Right kidney (tissue), 9 donors: ENCODE results near the gene MARVELD2.
"Not testable (repeated sequence)": the region's sequence is repeated elsewhere in the genome, so short reads cannot be mapped to it uniquely, and the experiment has no call there.

Experiments
- DNase-seq: peaks from one replicate; pipeline ENCODE4 v3.0.0-alpha.2; 2016
- long read RNA-seq, 8 donors: transcript quantifications; one replicate each; lab custom pipeline, GENCODE V29; 2026

The MARVELD2 gene, protein sequence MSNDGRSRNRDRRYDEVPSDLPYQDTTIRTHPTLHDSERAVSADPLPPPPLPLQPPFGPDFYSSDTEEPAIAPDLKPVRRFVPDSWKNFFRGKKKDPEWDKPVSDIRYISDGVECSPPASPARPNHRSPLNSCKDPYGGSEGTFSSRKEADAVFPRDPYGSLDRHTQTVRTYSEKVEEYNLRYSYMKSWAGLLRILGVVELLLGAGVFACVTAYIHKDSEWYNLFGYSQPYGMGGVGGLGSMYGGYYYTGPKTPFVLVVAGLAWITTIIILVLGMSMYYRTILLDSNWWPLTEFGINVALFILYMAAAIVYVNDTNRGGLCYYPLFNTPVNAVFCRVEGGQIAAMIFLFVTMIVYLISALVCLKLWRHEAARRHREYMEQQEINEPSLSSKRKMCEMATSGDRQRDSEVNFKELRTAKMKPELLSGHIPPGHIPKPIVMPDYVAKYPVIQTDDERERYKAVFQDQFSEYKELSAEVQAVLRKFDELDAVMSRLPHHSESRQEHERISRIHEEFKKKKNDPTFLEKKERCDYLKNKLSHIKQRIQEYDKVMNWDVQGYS
- long read RNA-seq, donor 1 = 0 reads
- long read RNA-seq, donor 2 = 0 reads
- long read RNA-seq, donor 3, partial matches to known transcripts = 0 of 1 reads
- long read RNA-seq, donor 3, other reads (novel, unspliced or antisense) = 0 of 1 reads
- long read RNA-seq, donor 4, full-length matches to known transcripts = 4 of 4 reads
- long read RNA-seq, donor 4, partial matches to known transcripts = 0 of 4 reads
- long read RNA-seq, donor 4, other reads (novel, unspliced or antisense) = 0 of 4 reads
- long read RNA-seq, donor 5 = 0 reads
- long read RNA-seq, donor 6, partial matches to known transcripts = 0 of 2 reads
- long read RNA-seq, donor 6, other reads (novel, unspliced or antisense) = 0 of 2 reads
- long read RNA-seq, donor 7, full-length matches to known transcripts = 3 of 14 reads
- long read RNA-seq, donor 7, partial matches to known transcripts = 11 of 14 reads
- long read RNA-seq, donor 7, other reads (novel, unspliced or antisense) = 0 of 14 reads
- long read RNA-seq, donor 8, partial matches to known transcripts = 0 of 1 reads
- long read RNA-seq, donor 8, other reads (novel, unspliced or antisense) = 0 of 1 reads

DNA sequence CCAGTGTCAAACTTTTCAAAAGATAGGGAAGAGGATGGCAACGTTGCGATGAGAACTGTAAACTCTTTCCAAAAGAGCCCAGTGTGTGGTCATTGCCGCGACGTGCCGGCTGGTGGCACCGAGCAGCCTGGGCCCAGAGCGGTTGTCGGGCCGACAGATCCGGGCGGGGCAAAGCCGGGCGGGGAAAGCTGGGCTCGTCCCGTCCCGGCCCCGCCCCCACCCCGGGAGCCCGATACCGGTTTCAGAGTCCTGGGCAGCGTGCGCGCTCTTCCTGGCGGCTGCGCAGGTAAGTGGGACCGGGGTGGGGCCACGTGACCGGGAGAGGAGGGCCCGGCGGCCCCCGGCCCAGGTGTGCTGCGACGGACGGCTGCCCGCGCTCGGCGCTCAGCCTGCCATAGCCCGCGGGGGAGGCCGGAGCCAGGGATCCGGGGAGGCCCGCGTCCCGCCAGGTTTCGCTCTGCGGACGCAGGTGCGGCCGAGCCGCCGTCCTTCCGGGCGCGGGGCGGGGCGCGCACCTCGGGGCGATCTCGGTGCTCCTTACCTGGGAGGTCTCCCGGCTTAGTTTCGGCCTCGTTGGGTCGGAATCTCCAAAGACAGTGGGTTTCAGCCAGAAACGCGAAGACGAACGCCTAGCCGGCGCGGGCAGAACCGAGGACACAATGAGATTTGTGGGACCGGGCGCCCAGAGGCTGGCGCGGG, at the start of gene MARVELD2:
TSS of gene MARVELD2 (plus strand) at position 232 of the 699 bp plus-strand sequence. CDS start 4,270 bp downstream, outside the sequence.
- DNase-seq = peak; percentile 85

DNA sequence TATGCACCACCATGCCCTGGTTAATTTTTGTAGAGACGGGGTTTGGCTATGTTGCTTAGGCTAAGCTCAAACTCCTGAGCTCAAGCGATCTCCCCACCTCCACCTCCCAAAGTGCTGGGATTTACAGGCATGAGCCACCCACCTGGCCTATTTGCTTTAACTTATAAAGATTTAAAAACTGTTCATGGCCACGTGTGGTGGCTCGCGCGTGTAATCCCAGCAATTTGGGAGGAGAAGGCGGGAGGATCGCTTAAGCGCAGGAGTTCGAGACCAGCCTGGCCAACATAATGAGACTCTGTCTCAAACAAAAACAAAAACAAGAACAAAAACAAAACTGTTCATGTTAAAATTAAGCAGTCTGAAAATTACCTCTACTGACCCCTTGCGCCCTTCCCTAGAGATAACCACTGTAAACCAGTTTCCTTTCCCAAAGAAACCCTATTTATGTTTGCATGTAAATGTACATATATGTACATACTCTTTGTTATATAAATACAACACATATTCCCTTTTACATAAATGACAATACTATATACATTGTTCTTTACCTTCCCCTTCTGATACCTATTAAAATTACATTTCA, 47.1 kb upstream of the MARVELD2 start:
- DNase-seq = no peak

DNA sequence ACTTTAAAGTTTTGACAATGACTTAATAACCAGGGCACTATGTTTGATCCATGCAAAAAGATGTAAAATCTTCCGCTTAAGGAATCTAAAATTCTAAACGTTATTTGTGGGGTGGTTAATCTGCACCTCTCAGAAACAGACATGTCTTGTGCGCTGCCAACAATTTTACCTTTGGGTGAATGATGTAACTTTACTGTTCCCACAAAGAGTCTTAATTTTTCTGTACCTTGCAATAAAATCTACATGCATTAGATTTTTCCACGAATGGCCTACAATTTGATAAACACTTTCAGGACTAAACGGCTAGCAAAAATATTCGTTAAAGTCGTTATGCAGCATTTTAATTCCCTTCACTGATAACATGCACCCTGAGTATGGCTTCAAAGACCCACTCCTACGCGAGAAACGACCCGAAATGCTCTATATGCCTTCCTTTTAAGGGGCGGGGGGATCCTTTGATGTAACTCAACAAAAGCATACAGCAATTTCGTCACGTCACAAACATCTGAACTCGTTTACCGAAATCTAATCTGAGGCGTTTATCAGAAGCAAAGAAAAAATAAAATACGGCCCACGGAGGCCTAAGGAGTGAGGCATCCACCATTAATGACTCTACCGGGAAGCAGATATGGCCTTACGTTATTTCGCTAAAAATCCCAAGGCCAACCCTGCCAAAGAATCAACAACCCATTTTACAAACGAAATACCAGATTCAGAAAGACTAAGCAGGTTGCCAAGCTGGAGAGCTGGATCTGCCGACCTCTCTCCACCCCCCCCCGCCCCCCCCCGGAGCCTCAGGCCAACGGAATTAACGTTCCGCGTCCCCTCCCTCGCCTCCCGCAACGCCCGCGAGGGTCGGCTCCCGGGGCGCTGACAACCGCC, 46.2 kb upstream of the MARVELD2 start:
- no peak for DNase-seq

DNA sequence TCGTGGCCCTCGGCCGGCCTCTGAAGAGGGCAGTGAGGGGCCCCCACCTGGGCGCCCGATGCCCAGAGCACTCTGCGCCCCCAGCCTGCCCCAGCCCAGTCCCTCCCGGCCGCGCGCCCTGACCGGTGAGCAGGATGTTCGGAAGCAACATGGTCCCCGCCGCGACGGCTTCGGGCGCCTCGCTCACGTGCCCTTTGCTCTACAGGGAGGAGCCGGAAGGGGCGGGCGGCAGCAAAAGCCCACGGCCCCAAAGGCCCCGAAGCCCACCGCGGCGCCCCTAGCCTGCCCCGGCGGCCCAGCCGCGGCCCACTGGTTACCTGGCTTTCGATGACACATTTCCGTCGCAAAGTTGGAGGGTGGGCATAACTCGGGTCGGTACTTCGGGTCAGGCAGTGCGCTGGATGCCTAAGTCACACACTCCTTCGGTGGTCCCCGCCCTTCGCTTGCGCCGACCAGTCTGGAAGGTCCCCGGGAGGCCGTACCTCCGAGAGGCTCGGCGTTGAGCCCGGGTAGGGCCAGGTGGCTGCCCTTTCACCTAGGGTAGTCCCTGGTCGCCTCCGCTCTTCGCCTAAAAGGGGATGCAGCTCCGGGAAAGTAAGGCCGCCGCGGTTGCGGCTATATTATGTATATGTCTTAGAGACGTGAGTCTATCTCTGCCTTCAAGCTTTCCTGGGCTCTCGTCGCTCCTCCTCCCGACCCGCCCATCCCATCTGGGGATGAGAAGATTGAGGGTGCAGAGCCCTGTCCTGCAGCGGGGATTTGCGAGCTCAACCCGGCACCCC, 45.4 kb upstream of the MARVELD2 start, which contains the start of the genes AK6, RAD17 and TAF9:
TSS of gene AK6 (minus strand) at position 181 of the 782 bp plus-strand sequence. CDS start at position 151, 30 bp downstream.
TSS of gene RAD17 (plus strand) at position 479 of the 782 bp plus-strand sequence. CDS start 2,391 bp downstream, outside the sequence.
TSS of gene TAF9 (minus strand) at position 181 of the 782 bp plus-strand sequence. CDS start 3,783 bp downstream, outside the sequence.
- peak; percentile 100 for DNase-seq

DNA sequence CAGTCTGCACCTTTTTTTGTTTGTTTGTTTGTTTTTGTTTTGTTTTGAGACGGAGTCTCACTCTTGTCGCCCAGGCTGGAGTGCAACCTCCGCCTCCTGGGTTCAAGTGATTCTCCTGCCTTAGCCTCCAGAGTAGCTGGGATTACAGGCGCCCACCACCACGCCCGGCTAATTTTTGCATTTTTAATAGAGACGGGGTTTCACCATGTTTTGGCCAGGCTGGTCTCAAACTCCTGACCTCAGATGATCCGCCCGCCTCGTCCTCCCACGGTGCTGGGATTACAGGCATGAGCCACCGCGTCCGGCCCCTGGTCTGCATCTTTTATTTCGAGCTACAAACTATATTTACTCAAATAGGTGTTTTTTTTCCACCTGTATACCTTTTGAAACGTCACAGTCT, 44.6 kb upstream of the MARVELD2 start:
- DNase-seq = peak; percentile 10

DNA sequence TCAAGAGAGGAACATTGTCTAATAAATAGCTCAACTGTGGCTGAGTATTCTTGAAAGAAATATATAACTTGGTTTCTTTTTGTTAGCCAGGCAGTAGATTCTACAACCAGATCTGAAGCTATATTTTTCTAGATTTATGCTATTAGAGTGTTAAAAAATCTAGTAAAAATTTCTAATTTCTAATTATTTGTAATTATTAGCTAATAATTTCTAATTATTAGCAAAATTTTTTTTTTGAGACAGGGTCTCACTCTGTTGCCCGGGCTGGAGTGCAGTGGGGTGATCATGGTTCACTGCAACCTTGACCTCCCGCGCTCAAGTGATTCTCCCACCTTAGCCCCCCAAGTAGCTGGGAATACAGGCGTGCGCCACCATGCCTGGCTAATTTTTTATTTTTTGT, 42.5 kb upstream of the MARVELD2 start:
- no peak for DNase-seq

DNA sequence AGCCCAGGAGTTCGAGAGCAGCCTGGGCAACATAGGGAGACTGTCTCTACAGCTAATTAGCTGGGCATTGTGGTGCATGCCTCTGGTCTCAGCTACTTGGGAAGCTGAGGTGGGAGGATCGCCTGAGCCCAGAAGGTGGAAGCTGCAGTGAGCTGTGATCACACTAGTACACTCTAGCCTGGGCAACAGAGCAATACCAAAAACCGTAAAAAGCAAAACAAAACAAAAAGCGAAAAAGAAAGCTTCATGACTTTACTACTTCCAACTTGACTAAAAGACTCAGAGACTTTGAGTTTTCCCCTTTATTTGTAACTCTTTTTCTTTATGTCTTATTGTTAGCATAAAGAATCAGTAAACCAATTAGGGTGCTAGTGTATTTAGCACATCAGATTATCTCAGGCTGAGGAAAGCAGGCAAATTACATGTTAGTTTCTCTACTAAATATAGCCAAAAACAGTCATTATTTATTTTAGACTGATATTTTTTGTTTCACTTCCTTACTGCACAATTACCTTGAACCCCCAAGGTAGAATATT, 39.9 kb upstream of the MARVELD2 start:
- DNase-seq = no peak

DNA sequence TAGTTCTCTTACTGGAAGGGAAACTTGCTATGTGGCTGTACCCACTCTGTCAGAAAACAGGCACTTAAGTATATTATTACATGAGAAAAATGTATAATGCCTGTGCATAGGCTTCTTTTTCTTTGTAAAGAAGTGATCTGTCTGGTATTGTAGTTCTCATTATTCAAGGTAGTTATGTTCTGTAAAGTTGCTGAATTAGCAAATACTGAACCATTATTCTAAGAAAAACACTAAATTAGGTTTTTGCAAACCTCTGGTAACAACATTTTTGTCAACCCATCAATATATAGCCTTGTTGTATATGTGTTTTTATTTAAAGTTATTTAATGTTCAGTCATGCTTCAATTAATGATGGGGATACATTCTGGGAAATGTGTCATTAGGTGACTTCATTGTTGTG, 36.5 kb upstream of the MARVELD2 start:
- DNase-seq = no peak

DNA sequence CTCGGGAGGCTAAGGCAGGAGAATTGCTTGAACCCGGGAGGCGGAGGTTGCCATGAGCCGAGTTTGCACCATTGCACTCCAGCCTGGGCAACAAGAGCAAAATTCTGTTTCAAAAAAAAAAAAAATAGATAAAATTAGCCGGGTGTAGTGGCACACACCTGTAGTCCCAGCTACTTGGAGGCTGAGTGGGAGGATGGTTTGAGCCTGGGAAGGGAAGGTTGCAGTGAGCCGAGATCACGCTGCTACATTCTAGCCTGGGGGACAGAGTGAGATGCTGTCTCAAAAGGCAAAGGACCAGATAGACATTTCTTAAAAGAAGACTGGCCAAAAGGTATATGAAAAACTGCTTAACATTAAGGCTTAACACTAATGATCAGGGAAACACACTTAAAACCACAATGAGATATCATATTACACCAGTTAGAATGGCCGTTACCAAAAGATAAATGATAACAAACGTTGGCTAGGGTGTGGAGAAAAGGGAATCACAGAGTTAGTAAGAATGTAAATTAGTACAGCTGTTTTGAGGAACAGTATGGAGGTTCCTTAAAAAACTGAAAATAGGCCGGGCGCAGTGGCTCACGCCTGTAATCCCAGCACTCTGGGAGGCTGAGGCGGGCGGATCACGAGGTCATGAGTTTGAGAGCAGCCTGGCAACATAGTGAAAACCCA, 10.1 kb upstream of the MARVELD2 start:
- no peak for DNase-seq

DNA sequence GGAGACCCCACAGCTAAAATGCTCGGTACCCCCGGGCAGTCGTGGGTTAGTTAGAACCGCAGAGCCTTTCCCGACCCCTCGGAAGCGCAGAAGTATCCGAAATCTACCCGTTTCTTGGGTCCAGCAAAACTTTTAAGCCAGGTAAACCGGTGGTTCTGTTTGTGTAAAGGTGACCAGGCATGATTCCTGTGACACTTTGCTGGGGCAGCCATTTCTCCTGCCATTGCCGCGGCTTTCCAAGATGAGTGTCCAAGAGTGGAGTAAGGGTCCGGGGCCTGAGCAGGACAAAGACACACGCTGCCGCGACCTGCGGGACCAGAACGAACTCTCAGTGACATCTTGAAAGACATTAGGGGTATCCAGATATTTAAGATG, 655 bp downstream of the MARVELD2 start:
- peak; percentile 80 for DNase-seq

DNA sequence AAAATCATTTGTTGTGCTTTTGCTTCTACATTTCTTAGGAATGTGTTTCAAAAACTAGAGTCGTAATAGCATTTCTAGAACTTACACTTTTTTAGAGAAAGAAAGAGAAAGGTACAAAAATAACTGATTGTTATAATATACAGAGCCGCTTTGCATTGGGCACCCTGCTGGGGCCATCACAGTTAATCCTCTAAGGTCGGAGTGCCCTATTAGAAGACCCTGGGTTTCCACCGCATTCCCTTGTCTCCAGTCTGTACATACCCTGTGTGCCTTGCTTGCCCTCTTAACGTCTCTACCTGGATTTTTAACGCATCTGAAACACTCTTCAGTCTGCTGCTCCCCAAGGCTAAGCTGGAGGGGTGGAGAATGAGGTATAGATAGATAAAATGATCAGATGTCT, 1.3 kb downstream of the MARVELD2 start:
- DNase-seq = peak; percentile 17

DNA sequence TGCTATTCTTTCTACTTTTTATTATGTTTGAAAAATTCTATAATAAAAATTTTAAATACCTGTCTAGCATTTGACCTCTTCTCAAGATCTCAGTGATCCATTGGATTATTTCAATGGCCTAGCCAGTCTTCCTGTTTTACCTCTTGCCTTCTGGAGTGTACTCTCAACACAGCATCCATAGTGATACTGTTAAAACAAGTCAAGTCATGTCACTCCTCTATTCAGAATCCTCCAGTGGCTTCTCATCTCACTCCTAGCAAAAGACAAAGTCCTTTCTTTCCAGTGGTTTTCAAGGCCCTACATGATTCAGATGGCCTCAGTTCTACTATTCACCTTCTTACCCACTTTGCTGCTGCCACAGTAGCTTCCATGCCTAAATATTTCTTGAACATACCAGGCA, 1.8 kb downstream of the MARVELD2 start:
- DNase-seq = no peak

DNA sequence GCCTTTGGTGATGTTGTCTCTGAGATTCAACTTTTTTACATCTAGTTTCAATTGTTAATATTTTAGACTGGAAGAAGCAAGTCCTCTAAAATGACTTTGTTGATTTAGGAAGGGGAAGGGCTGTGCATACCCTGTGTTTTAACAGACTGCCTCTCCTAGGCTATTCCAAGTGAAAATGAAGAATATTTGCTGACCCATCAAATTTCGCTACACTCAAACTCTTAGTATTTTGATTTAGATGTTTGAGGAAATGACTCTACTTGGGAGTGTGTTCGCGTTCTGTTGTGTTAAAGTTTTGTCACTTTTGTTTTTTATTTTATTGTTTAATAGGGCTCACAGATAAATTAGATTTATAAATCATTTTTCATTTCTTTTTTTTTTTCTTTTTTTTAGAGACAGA, 3.6 kb downstream of the MARVELD2 start:
- no peak for DNase-seq

DNA sequence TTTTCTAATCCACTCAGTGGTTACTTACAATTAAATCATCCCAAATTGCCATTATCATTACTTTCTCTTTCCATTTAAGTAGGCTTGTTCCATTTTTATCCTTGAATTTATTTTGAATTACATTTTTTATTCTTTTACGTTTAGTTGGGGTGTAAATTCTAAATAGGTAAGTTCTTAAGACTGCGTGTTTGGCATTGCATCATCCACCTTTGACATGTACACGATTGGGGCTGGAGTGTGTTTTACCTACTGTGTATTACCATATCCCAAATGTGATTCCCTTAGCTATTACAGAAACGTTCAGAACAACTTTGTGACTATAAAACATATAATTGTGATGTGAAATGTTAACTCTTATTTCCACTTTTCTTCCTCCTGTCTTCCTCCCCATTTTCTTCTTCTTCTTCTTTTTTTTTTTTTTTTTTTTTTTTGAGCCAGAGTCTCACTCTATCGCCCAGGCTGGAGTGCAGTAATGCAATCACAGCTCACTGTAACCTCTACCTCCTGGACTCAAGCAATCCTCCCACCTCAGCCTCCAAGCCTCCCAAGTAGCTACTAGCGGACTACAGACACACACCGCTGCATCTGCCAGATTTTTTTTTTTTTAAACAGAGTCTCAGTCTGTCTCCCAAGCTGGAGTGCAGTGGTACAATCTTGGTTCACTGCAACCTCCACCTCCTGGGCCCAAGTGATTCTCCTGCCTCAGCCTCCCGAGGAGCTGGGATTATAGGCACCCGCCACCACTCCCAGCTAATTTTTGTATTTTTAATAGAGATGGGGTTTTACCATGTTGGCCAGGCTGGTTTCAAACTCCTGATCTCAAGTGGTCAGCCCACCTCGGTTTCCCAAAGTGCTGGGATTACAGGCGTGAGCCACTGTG, 16.7 kb downstream of the MARVELD2 start:
- DNase-seq = no peak

DNA sequence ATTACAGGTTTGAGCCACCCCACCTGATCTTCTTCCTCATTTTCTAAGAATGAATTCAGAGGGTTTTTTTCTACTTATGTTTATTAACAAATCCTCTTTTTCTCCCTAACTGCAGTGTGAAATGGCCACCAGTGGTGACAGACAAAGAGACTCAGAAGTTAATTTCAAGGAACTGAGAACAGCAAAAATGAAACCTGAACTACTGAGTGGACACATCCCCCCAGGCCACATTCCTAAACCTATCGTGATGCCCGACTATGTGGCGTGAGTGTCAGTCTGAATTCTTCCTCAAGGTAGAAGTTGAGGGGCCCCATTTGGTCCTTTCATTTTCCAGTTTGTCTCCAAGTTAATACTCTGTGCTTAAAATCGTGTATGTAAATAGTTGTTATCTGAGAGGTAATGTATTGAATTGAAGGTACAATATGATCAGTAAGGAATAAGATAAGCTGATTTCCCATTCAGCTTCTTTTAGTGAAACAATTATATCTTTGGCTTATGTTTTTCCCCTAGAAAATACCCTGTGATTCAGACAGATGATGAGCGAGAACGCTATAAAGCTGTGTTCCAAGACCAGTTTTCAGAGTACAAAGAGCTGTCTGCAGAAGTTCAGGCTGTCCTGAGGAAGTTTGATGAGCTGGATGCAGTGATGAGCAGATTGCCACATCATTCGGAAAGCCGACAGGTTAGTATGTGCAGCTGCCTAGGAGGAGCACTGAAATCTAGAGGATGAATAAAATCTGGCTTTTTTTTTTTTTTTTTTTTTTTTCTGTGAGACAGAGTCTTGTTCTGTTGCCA, 17.7 kb downstream of the MARVELD2 start:
- no peak for DNase-seq

DNA sequence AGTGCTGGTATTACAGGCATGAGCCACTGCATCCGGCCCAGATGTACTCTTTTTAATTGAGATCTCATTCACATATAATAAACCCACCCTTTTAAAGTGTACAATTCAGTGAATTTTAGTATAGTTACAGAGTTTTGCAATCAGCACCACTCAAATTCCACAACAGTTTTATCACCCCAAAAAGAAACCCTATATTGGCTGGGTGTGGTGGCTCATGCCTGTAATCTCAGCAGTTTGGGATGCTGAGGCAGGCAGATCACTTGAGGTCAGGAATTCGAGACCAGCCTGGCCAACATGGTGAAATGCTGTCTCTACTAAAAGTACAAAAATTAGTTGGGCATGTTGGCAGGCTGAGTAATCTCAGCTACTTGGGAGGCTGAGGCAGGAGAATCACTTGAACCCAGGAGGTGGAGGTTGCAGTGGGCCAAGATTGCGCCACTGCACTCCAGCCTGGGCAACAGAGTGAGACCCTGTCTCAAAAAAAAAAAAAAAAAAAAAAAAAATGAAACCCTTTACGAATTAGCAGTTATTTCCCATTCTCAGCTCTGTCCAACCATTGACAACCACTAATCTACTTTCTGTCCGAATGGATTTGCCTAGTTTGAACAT, 20.5 kb downstream of the MARVELD2 start:
- not testable (repeated sequence) for DNase-seq
